ENCODE data around the gene APOBEC3C. TPM values are rescaled to one million over a fixed set of nuclear protein-coding genes. Genes with fewer than 3 reads are reported as not detected.
A peak's percentile ranks its signal among the peaks of the same experiment; 100 is the strongest.

APOBEC3C gene
- total RNA-seq (2014; rRNA removed; shearing (Covaris generic)) (5.0 and 7.0 TPM in 2 replicates), polyA plus RNA-seq (2016; fragmentation: Nextera tagmentation; extraction: Ambion mirVana) (49.2 and 49.3 TPM in 2 replicates)
- long read RNA-seq, transcript APOBEC3C-201 (4 exons, 2,818 nt) = major isoform, 17 of 24 reads
- long read RNA-seq, partial matches to known transcripts = 6 of 24 reads
- long read RNA-seq, other reads (novel, unspliced or antisense) = 0 of 24 reads

GRCh38 chr22:39013942-39014722, at the start of gene APOBEC3C:
Gene APOBEC3C (plus strand): TSS chr22:39014257. CDS start chr22:39014363, 106 bp downstream.
- Histone ChIP-seq H3K79me2 (replicated peaks; ENCODE audit: insufficient read depth) (peaks cover 14% of the 10 kb centered on the region), H3K4me3 (peak within 1 kb of the TSS; percentile 47), H3K27me3 (ENCODE audit: insufficient read depth) (no peaks in the 10 kb centered on the region), H3K36me3 (ENCODE audit: insufficient read depth) (no peaks in the 10 kb centered on the region), H3K9me2 (ENCODE audit: insufficient read depth) (no peaks in the 10 kb centered on the region), H3K27ac (ENCODE audit: low read depth) (peak within 1 kb of the TSS; percentile 87; the same call in 1 of the 2 replicates), H2AFZ (peak within 1 kb of the TSS; percentile 84), H3K4me1 (ENCODE audit: insufficient read depth) (peaks cover 39% of the 10 kb centered on the region), H3K4me2 (peak within 1 kb of the TSS; percentile 70), H4K20me1 (replicated peaks; ENCODE audit: insufficient read depth) (no peaks in the 10 kb centered on the region), H3F3A (replicated peaks; ENCODE audit: low read depth) (peaks cover 6% of the 10 kb centered on the region; the same call in 1 of the 2 replicates)
- peak in 1 of 2 experiments; percentile 37; a peak in 2 of 4 replicates for TF ChIP-seq CTCF (conservative IDR thresholded peaks at IDR 0.05; ENCODE audit: low read depth in 2 of 2)
- TF ChIP-seq EZH2 (IDR thresholded peaks at IDR 0.05; ENCODE audit: low read depth, unreplicated experiment) = no peak
- Mint-ChIP-seq H3K27ac (peak within 1 kb of the TSS; percentile 90), H3K9me3 (no peaks in the 10 kb centered on the region), H3K27me3 (ENCODE audit: insufficient read depth, low read depth, poor library complexity) (peaks cover 23% of the 10 kb centered on the region), H3K36me3 (ENCODE audit: low read depth) (peaks cover 6% of the 10 kb centered on the region; the same call in 2 of the 3 replicates), H3K4me1 (peaks cover 45% of the 10 kb centered on the region), H3K4me3 (peak within 1 kb of the TSS; percentile 58)
- DNase-seq (ENCODE audit: low spot score) (peak; percentile 70), ATAC-seq (peak; percentile 67)

GRCh38 chr22:38964306-38964705, 49.8 kb upstream of the APOBEC3C start:
- H3K79me2 ChIP-seq (replicated peaks; ENCODE audit: insufficient read depth) = no peaks in the 10 kb centered on the region
- no peaks in the 10 kb centered on the region for H4K20me1 ChIP-seq (replicated peaks; ENCODE audit: insufficient read depth)
- peaks cover 10% of the 10 kb centered on the region for H3K27me3 Mint-ChIP-seq (ENCODE audit: insufficient read depth, low read depth, poor library complexity)
- no peaks in the 10 kb centered on the region for H3K9me2 ChIP-seq (ENCODE audit: insufficient read depth)
- no peak overlapping the region for H3K27ac Mint-ChIP-seq
- no peak overlapping the region for H3K4me2 ChIP-seq
- peaks cover 22% of the 10 kb centered on the region for H3K4me1 Mint-ChIP-seq
- H3K36me3 Mint-ChIP-seq (ENCODE audit: low read depth) = no peaks in the 10 kb centered on the region; the same call in 2 of the 3 replicates
- H3K27ac ChIP-seq (ENCODE audit: low read depth) = no peak overlapping the region
- H3K9me3 Mint-ChIP-seq = no peaks in the 10 kb centered on the region
- DNase-seq (ENCODE audit: low spot score) = no peak
- ATAC-seq = no peak
- H3F3A ChIP-seq (replicated peaks; ENCODE audit: low read depth) = no peaks in the 10 kb centered on the region
- no peak overlapping the region for H3K4me3 Mint-ChIP-seq
- no peaks in the 10 kb centered on the region for H3K36me3 ChIP-seq (ENCODE audit: insufficient read depth)
- no peaks in the 10 kb centered on the region for H3K4me1 ChIP-seq (ENCODE audit: insufficient read depth)
- H3K4me3 ChIP-seq = no peak overlapping the region
- H3K27me3 ChIP-seq (ENCODE audit: insufficient read depth) = no peaks in the 10 kb centered on the region
- no peak overlapping the region for H2AFZ ChIP-seq
- no peak for TF ChIP-seq REST (IDR thresholded peaks at IDR 0.05; ENCODE audit: unreplicated experiment)
- TF ChIP-seq POLR2AphosphoS5 (IDR thresholded peaks at IDR 0.05; ENCODE audit: low read depth) = no peak
- no peak for TF ChIP-seq ZNF331 (CRISPR knock-in tag; IDR thresholded peaks at IDR 0.05; ENCODE audit: low read depth)
- no peak for TF ChIP-seq NANOG (IDR thresholded peaks at IDR 0.05; ENCODE audit: borderline replicate concordance)
- TF ChIP-seq STAT1 (IDR thresholded peaks at IDR 0.05; ENCODE audit: unreplicated experiment) = no peak
- no peak for TF ChIP-seq ZNF114 (CRISPR knock-in tag; IDR thresholded peaks at IDR 0.05)
- no peak for TF ChIP-seq EZH2phosphoT487 (IDR thresholded peaks at IDR 0.05; ENCODE audit: unreplicated experiment)
- no peak for TF ChIP-seq CTCF (conservative IDR thresholded peaks at IDR 0.05; ENCODE audit: low read depth in 2 of 2)

Data from GM23338 (cell line).